IMR-90 (cell line): ENCODE measurements around the gene RAB11FIP4. TPM values are rescaled to one million over a fixed set of nuclear protein-coding genes. Genes with fewer than 3 reads are reported as not detected.

ENCODE experiments used
- ATAC-seq: fragments of 200-7000 bp; cut with Tn5 transposase; 2 replicates; pipeline ENCODE4 v1.9.1; 2020; ENCODE audit warnings: low read depth, mild to moderate bottlenecking, moderate library complexity
- BruUV-seq: library from RNA; stranded (reverse); fragments of 400-500 nt; replicated peaks from 2 replicates; lab custom pipeline; 2021; lab: Mats Ljungman, UMichigan
- CTCF ChIA-PET: fragments of 300-600 bp; formaldehyde crosslinking; extraction: SDS; loops from one replicate; lab custom pipeline; 2021; ENCODE audit warnings: antibody characterized with exemption; lab: Yijun Ruan, JAX
- POLR2A ChIA-PET: fragments of 300-600 bp; sonication (Branson Sonifier 250); formaldehyde crosslinking; loops from one replicate; lab custom pipeline; 2022; ENCODE audit warnings: antibody characterized with exemption; ENCODE audit not compliant: unreplicated experiment; lab: Charles Lee
- DNase-seq: peaks from one replicate; pipeline ENCODE4 v3.0.0; 2013
- H2AFZ ChIP-seq: replicated peaks from 2 replicates; pipeline ENCODE3; 2013; ENCODE audit warnings: low read length, mild to moderate bottlenecking; ENCODE audit not compliant: poor library complexity
- H2AK5ac ChIP-seq: 2 replicates; pipeline ENCODE4 v1.6.1; 2013; ENCODE audit warnings: low read depth, low read length, inconsistent platforms
- H2AK9ac ChIP-seq: replicated peaks from 2 replicates; pipeline ENCODE3; 2013; ENCODE audit warnings: mild to moderate bottlenecking, low read depth, low read length, moderate library complexity; ENCODE audit not compliant: poor library complexity
- H2BK120ac ChIP-seq: 2 replicates; pipeline ENCODE4 v1.6.1; 2013; ENCODE audit warnings: low read depth, low read length, inconsistent platforms
- H2BK15ac ChIP-seq: 3 replicates; pipeline ENCODE4 v1.6.1; 2013; ENCODE audit warnings: low read depth, low read length, inconsistent platforms
- H2BK20ac ChIP-seq: 2 replicates; pipeline ENCODE4 v1.6.1; 2013; ENCODE audit warnings: low read depth, mild to moderate bottlenecking, inconsistent platforms, low read length, moderate library complexity
- H2BK5ac ChIP-seq: 2 replicates; pipeline ENCODE4 v1.6.1; 2013; ENCODE audit warnings: mild to moderate bottlenecking, low read depth, low read length, inconsistent platforms; ENCODE audit not compliant: poor library complexity, severe bottlenecking
- H3K14ac ChIP-seq: replicated peaks from 2 replicates; pipeline ENCODE4 v1.6.1; 2013; ENCODE audit warnings: low read depth, low read length, inconsistent platforms
- H3K18ac ChIP-seq: 2 replicates; pipeline ENCODE4 v1.6.1; 2013; ENCODE audit warnings: low read depth, low read length, control low read depth
- H3K23ac ChIP-seq: 2 replicates; pipeline ENCODE4 v1.6.1; 2013; ENCODE audit warnings: low read depth, low read length, inconsistent platforms
- H3K27ac ChIP-seq: 2 replicates; pipeline ENCODE4 v1.5.1; 2013; ENCODE audit warnings: mild to moderate bottlenecking, control low read depth, low read length; ENCODE audit not compliant: insufficient read depth
- H3K27me3 ChIP-seq: 2 replicates; pipeline ENCODE4 v1.6.1; 2013; ENCODE audit warnings: low read length; ENCODE audit not compliant: control insufficient read depth, insufficient read depth
- H3K36me3 ChIP-seq: 2 replicates; pipeline ENCODE4 v1.6.1; 2013; ENCODE audit warnings: low read length, mixed read lengths; ENCODE audit not compliant: control insufficient read depth, insufficient read depth
- H3K4ac ChIP-seq: 2 replicates; pipeline ENCODE4 v1.6.1; 2013; ENCODE audit warnings: low read depth, low read length, inconsistent platforms
- H3K4me1 ChIP-seq: 2 replicates; pipeline ENCODE4 v1.6.1; 2013; ENCODE audit warnings: low read length, mixed read lengths; ENCODE audit not compliant: control insufficient read depth, insufficient read depth
- H3K4me2 ChIP-seq: 2 replicates; pipeline ENCODE4 v1.6.1; 2013; ENCODE audit warnings: low read depth, mild to moderate bottlenecking, control low read depth, low read length, moderate library complexity
- H3K4me3 ChIP-seq: 2 replicates; pipeline ENCODE4 v1.5.1; 2013; ENCODE audit warnings: low read depth, mild to moderate bottlenecking, control low read depth, low read length, moderate library complexity; ENCODE audit not compliant: insufficient read depth
- H3K56ac ChIP-seq: 2 replicates; pipeline ENCODE4 v1.6.1; 2013; ENCODE audit warnings: low read length, inconsistent platforms; ENCODE audit not compliant: insufficient read depth; ENCODE audit errors: extremely low read depth
- H3K79me1 ChIP-seq, 2 experiments: 2 replicates each; pipeline ENCODE4 v1.6.1; 2013; ENCODE audit warnings: low read length in 2 of 2, inconsistent platforms in 1 of 2, low read depth in 1 of 2
- H3K9ac ChIP-seq: 2 replicates; pipeline ENCODE4 v1.6.1; 2013; ENCODE audit warnings: low read depth, low read length, control low read depth
- H3K9me1 ChIP-seq: 2 replicates; pipeline ENCODE4 v1.6.1; 2013; ENCODE audit warnings: low read length, inconsistent platforms; ENCODE audit not compliant: insufficient read depth
- H3K9me3 ChIP-seq: 2 replicates; pipeline ENCODE4 v1.6.1; 2013; ENCODE audit warnings: low read length; ENCODE audit not compliant: control insufficient read depth, insufficient read depth
- H4K20me1 ChIP-seq: 2 replicates; pipeline ENCODE4 v1.6.1; 2013; ENCODE audit warnings: low read length, inconsistent platforms; ENCODE audit not compliant: insufficient read depth
- H4K5ac ChIP-seq: 2 replicates; pipeline ENCODE4 v1.6.1; 2013; ENCODE audit warnings: mild to moderate bottlenecking, low read depth, low read length, control low read depth
- H4K8ac ChIP-seq, 2 experiments: 2 replicates each; pipeline ENCODE4 v1.6.1; 2013; ENCODE audit warnings: low read depth in 2 of 2, low read length in 2 of 2, control low read depth in 1 of 2, inconsistent platforms in 1 of 2
- H4K91ac ChIP-seq: 2 replicates; pipeline ENCODE4 v1.6.1; 2013; ENCODE audit warnings: low read depth, low read length, inconsistent platforms; ENCODE audit not compliant: insufficient read depth
- MAZ ChIP-seq: IDR thresholded peaks from 2 replicates; pipeline ENCODE4 v1.6.1; 2012; ENCODE audit warnings: low read depth, mild to moderate bottlenecking, low read length, improper control_type of control experiment, moderate library complexity, borderline replicate concordance
- WGBS, 2 experiments: methylation state at CpG; one replicate each; pipeline versions ENCODE4 v1.1.5 to v1.1.7; 2013; ENCODE audit warnings: missing lambda C conversion rate in 2 of 2; ENCODE audit not compliant: insufficient read length in 1 of 2; ENCODE audit errors: extremely low coverage in 2 of 2; 5-methylcytosine and 5-hydroxymethylcytosine counted together
- dilution Hi-C: fragments of 300-500 bp; cut with HindIII; formaldehyde crosslinking; loops from one replicate; pipeline ENCODE4 v1.14.3; 2018; ENCODE audit warnings: low sequenced_read_pairs; ENCODE audit not compliant: unreplicated experiment
- in situ Hi-C: fragments of 300-500 bp; cut with MboI; formaldehyde crosslinking; loops from 3 replicates; pipeline ENCODE4 v1.14.3; 2019; ENCODE audit warnings: low sequenced_read_pairs, inconsistent platforms, mixed read lengths
- intact Hi-C: fragments of 100-400 bp; cut with micrococcal nuclease; formaldehyde crosslinking; loops from 2 replicates; pipeline ENCODE4 v1.10.0; 2022
- polyA plus RNA-seq, 3 experiments: library from polyadenylated mRNA; depleted of rRNA; stranded (reverse); fragments of >200 nt; gene quantifications; 2 replicates each; pipeline ENCODE4 v1.2.3, GENCODE V29; 2012; ENCODE audit warnings: low replicate concordance in 1 of 3
- total RNA-seq: library from RNA; depleted of rRNA; stranded (reverse); fragments of >200 nt; gene quantifications from 2 replicates; pipeline ENCODE4 v1.2.3, GENCODE V29; 2012

The RAB11FIP4 gene
- total and polyA plus RNA-seq, 2 of the 4 experiments (the other 2 are of a cell fraction): 0.68 to 1.1 TPM

DNA sequence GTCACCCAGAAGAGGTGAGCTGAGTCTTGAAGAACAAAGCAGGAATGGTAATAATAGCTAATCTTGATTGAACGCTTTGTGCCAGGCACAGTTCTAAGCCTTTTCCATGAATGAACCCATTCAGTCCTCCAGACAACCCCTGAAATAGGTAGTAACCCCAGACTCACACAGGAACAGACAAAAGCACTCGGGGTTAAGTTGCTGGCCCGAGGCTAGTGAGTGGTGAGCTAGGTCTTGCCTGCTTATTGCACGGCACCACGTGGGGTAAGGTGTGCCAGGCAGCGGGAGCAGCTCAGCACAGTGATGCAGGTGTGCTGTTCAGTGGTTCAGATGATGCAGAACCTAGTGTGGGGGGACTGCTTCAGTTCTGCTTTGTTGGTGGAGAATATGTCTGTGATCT lies 181.6 kb downstream of the RAB11FIP4 start:
- H3K9me1 ChIP-seq: peaks cover 32% of the 10 kb centered on the region
- dilution Hi-C loops: no loop called here
- H3K18ac ChIP-seq: peak overlapping the region; percentile 20; the same call in 1 of the 2 replicates
- peaks cover 16 to 79% of the 10 kb centered on the region in 2 experiments for H3K79me1 ChIP-seq
- H3K27me3 ChIP-seq: no peaks in the 10 kb centered on the region
- no peak for TF ChIP-seq MAZ
- no peak overlapping the region for H3K23ac ChIP-seq
- intact Hi-C loops: no loop called here
- H3K9me3 ChIP-seq: no peaks in the 10 kb centered on the region
- no peak overlapping the region for H2AK9ac ChIP-seq
- no peak overlapping the region for H3K56ac ChIP-seq
- no peak for DNase-seq
- H2BK5ac ChIP-seq: peak overlapping the region; percentile 87
- H2BK15ac ChIP-seq: peak overlapping the region; percentile 74; the same call in 2 of the 3 replicates
- peak overlapping the region; percentile 92; the same call in 1 of the 2 replicates for H2BK120ac ChIP-seq
- no peak overlapping the region for H2AFZ ChIP-seq
- H3K36me3 ChIP-seq: peaks cover 5% of the 10 kb centered on the region; the same call in 1 of the 2 replicates
- in situ Hi-C loops: no loop called here
- H4K91ac ChIP-seq: 0 out of 2 replicates have a peak overlapping the region, but pooled peaks have one; percentile 0
- peaks cover 29% of the 10 kb centered on the region for H4K20me1 ChIP-seq
- H3K4me2 ChIP-seq: no peak overlapping the region
- ChIA-PET POLR2A (no interaction called here), CTCF (interaction anchor here (0.7 kb wide), 1 partner anchor 38 kb away, joined by 3 read pairs; no protein-coding TSS in a partner anchor)
- no peak overlapping the region for H3K9ac ChIP-seq
- peak overlapping the region in 1 of 2 experiments; percentile 88; a peak in 3 of 4 replicates for H4K8ac ChIP-seq
- H3K27ac ChIP-seq: 0 out of 2 replicates have a peak overlapping the region, but pooled peaks have one; percentile 9
- H3K4me1 ChIP-seq: peaks cover 26% of the 10 kb centered on the region
- H4K5ac ChIP-seq: peak overlapping the region; percentile 22; the same call in 1 of the 2 replicates
- WGBS, 2 experiments: 100% methylated on average over 1 of the region's 6 CpGs; no CpG with 5 or more reads in 1 of the 2 experiments
- peak overlapping the region; percentile 80 for H3K4ac ChIP-seq
- H3K14ac ChIP-seq: peak overlapping the region; percentile 96; the same call in 1 of the 2 replicates
- no TSS peak for BruUV-seq
- peak overlapping the region; percentile 97 for H2AK5ac ChIP-seq
- H2BK20ac ChIP-seq: peak overlapping the region; percentile 0; the same call in 1 of the 2 replicates
- ATAC-seq: no peak
- no peak overlapping the region for H3K4me3 ChIP-seq
